GM12864 (cell line): ENCODE measurements around the gene RPS6KA1.
A peak's percentile ranks its signal among the peaks of the same experiment; 100 is the strongest.

ENCODE experiments used
- DNase-seq: peaks from one replicate; pipeline ENCODE4 v3.0.0-alpha.2; 2011; ENCODE audit warnings: low read depth
- H3K4me3 ChIP-seq: 2 replicates; pipeline ENCODE4 v1.5.1; 2011; ENCODE audit warnings: mild to moderate bottlenecking, low read depth, low read length, control low read depth
- TF ChIP-seq, protein P1 (sequence below): IDR thresholded peaks from 2 replicates; pipeline ENCODE4 v1.5.1; 2011; ENCODE audit warnings: low read depth, mild to moderate bottlenecking, moderate library complexity, low read length, control low read depth, inconsistent platforms; ENCODE audit errors: missing control alignments

Gene RPS6KA1

DNA sequence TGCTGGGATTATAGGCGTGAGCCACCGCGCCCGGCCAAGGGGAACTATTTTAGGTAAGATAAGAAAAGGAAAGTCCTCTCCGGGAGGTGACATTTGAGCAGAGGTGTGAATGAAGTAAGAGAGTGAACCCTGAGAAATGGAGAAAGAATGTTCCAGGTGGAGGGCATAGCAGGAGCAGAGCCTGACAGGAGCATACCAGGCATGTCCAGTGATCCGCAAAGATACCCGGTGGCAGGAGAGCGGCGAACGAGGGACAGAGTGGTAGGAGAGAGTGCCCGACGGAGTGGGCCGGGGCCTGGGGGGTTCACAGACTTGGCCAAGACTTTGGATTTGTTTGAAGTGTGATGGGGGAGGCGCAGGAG, 7.9 kb upstream of the RPS6KA1 start:
- TF ChIP-seq, protein P1, sequence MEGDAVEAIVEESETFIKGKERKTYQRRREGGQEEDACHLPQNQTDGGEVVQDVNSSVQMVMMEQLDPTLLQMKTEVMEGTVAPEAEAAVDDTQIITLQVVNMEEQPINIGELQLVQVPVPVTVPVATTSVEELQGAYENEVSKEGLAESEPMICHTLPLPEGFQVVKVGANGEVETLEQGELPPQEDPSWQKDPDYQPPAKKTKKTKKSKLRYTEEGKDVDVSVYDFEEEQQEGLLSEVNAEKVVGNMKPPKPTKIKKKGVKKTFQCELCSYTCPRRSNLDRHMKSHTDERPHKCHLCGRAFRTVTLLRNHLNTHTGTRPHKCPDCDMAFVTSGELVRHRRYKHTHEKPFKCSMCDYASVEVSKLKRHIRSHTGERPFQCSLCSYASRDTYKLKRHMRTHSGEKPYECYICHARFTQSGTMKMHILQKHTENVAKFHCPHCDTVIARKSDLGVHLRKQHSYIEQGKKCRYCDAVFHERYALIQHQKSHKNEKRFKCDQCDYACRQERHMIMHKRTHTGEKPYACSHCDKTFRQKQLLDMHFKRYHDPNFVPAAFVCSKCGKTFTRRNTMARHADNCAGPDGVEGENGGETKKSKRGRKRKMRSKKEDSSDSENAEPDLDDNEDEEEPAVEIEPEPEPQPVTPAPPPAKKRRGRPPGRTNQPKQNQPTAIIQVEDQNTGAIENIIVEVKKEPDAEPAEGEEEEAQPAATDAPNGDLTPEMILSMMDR, result no peak
- DNase-seq, result no peak
- H3K4me3 ChIP-seq, result no peak overlapping the region

DNA sequence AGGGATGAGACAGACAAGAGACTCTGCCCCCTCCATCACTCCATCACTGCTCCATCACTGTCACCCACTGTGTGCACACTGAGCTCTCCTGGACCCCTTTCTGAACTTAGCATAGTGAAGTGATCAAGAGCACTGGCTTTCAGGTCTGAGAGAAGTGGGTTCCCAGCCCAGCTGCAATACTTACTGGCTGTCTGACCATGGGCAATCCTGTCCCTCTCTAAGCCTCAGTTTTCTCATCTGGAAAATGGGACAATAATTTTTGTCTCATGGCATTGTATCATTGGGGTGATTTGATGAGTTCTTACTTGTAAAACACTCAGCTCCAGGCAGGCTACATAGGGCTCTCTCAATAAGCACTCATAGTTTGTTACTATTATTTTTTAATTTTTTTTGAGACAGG, 7.5 kb upstream of the RPS6KA1 start:
- TF ChIP-seq, protein P1, result no peak
- DNase-seq, result no peak
- no peak overlapping the region for H3K4me3 ChIP-seq

DNA sequence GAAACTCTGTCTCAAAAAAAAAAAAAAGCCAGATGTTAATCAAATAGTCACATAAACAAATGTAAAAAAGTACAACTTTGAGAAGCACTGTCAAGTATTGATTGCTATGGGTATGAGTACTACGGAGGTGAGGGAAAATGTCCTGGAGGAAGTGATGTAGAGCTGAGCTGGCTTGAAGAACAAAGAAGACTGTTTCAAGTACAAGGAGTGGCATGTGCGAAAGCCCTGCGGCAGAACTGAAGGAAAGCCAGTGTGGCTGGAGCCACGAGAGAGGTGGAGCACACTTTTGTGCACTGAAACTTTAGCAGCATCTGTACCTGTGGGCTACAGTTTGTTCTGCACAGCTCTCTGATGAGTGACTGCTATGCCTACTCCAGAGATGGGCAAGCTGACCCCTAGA, 5.4 kb upstream of the RPS6KA1 start:
- DNase-seq, result no peak
- H3K4me3 ChIP-seq, result no peak overlapping the region
- TF ChIP-seq, protein P1, result no peak

DNA sequence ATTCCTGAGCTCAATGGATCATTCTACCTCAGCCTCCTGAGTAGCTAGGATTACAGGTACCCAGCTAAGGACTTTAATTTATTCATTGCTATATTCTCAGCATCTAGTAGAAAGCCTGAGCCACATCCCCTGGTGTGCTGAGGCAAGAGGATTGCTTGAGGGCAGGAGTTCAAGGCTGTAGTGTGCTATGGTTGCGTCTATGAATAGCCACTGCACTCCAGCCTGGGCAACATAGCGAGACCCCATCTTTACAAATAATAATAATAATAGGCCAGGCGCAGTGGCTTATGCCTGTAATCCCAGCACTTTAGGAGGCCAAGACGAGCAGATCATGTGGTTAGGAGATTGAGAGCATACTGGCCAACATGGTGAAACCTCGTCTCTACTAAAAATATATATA, 3.3 kb upstream of the RPS6KA1 start:
- H3K4me3 ChIP-seq, result no peak overlapping the region
- TF ChIP-seq, protein P1, result no peak
- DNase-seq, result no peak

DNA sequence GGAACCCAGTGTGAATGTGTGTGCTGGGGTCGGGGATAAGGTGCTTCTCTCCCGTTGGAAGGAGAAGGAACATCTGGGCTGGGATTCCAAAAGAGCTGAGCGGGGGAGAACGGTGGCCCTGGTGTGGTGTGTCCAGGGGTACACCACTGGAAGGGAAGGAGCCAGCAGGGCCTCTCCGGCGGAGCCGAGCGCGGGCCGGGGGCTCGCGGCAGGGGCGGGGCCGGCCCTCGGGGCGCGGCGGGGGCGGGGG, 231 bp upstream of the RPS6KA1 start:
- TF ChIP-seq, protein P1, result no peak
- H3K4me3 ChIP-seq, result peak overlapping the region; percentile 77
- no peak for DNase-seq

DNA sequence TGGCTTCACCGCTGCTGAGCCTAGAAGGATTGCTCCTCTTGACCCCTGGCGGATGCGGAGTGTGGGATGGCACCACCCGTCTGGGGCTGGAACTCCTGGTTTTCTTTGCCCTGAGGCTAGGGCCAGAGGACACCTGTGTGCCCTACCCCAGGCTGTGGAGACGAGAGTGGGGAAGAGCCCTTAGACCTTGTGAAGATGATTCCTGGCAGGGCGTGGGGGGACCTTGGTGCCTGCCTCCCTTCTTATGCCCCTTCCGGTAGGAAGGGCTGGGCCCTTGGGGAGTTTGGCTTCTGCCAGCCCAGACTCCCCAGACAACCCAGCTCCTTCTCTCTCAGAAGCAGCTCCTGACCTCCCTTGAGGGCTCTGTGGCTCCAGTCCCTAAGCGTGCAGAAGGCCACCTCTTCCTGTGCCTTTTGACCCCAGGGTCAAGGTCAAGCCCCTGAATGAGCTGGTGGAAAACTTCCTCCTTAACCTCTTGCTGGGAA, 891 bp downstream of the RPS6KA1 start:
- peak overlapping the region; percentile 77 for H3K4me3 ChIP-seq
- TF ChIP-seq, protein P1, result peak; percentile 20
- no peak for DNase-seq

DNA sequence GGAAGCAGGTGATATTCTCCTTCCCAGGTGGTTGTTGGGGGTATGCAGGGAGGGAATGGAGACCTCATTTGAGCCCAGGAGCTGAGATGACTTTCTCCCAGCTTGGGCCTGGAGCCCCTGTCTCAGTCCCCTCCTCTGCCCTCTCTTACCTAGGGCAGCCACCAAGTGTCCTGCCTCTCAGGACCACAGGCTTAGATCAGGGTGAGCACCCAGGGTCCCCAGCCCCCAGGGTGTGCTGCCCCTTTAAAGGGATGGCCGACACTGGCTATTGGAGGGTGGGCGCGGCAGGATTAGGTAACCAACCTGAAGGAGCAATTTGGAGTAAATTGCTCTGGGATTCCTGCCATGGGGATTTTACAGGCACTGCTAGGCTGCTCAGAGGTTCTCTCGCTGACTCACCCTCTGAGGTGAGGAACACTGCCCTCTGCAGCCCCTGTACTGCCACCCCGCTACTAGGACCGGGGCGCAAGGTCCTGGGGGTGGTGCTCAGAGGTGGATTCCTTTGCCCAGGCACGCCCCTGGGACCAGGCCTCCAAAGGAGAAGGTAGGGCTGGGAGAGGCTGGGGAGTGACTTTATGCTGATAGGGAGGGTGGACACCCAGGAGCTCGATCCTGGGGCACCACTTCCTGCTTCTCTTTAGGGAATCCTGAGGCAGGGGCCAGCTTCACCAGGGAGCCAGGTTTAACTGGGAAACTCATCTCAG, 1.5 kb downstream of the RPS6KA1 start:
- TF ChIP-seq, protein P1, result peak; percentile 22
- H3K4me3 ChIP-seq, result peak overlapping the region; percentile 77
- DNase-seq, result no peak
